Kidney epithelial cell (primary cell): ENCODE measurements around the gene NAPB. TPM values are rescaled to one million over a fixed set of nuclear protein-coding genes. Genes with fewer than 3 reads are reported as not detected.
"Not testable (repeated sequence)": the region's sequence is repeated elsewhere in the genome, so short reads cannot be mapped to it uniquely, and the experiment has no call there.

Experiments
- DNase-seq: peaks from one replicate; pipeline ENCODE4 v3.0.0-alpha.2; 2010; ENCODE audit warnings: low read depth
- H3K27me3 ChIP-seq: 2 replicates; pipeline ENCODE4 v1.6.0; 2011; ENCODE audit warnings: low read length; ENCODE audit not compliant: control insufficient read depth, insufficient read depth
- H3K36me3 ChIP-seq: 2 replicates; pipeline ENCODE4 v1.5.1; 2011; ENCODE audit warnings: low read length; ENCODE audit not compliant: control insufficient read depth, insufficient read depth
- H3K4me3 ChIP-seq: 2 replicates; pipeline ENCODE4 v1.5.1; 2011; ENCODE audit warnings: low read depth, mild to moderate bottlenecking, control low read depth, low read length
- total RNA-seq: library from RNA; depleted of rRNA; stranded (reverse); fragments of >200 nt; gene quantifications from 2 replicates; pipeline ENCODE4 v1.2.3, GENCODE V29; 2015
- TF ChIP-seq, protein P1 (sequence below): IDR thresholded peaks from 2 replicates; pipeline ENCODE4 v1.5.1; 2011; ENCODE audit warnings: mild to moderate bottlenecking, moderate library complexity, low read length, control low read depth, inconsistent platforms; ENCODE audit not compliant: insufficient read depth, poor library complexity, severe bottlenecking

NAPB gene
- total RNA-seq, 1 donor from 2014 or later = 3.0 TPM

DNA sequence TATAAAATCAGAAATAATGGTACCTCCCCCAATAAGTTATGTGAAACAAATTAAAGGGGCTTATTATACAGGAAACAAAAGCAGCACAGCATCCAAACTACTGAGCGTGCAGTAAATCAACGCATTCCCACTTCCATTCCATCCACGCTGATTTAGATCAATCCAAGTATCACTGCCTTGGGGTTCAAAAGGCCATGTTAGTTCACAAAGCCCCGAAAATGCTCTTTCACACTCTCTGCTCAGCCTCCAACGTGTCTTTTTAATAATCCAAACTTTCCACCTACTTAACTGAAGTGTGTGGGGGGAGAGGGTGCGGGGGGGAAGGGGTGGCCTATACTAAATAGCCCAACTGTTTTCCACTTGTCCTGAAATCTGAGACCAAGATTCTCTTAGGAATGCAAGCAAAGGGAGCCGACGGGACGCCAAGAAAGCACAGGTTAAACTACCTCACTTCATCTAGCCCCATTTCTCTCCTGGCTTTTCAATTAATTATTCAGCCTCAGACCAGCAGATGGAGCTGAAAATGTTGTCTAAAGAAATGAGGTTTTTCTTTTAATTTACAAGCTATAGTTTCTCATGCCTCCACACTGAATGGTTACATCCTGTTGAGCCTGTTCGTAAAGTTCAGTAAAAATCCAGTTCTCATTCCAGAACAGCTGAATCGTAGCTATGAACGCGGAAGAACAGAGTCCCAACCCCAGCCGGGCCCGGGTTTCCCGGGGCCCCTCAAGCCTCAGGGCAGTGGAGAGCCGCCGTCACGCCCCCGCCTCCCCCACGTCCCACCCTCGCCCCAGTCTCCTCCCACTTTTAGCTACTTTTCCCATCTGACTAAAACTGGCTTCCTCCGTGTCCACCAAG lies 71.7 kb downstream of the NAPB start:
- peak; percentile 26 for DNase-seq
- TF ChIP-seq, protein P1, sequence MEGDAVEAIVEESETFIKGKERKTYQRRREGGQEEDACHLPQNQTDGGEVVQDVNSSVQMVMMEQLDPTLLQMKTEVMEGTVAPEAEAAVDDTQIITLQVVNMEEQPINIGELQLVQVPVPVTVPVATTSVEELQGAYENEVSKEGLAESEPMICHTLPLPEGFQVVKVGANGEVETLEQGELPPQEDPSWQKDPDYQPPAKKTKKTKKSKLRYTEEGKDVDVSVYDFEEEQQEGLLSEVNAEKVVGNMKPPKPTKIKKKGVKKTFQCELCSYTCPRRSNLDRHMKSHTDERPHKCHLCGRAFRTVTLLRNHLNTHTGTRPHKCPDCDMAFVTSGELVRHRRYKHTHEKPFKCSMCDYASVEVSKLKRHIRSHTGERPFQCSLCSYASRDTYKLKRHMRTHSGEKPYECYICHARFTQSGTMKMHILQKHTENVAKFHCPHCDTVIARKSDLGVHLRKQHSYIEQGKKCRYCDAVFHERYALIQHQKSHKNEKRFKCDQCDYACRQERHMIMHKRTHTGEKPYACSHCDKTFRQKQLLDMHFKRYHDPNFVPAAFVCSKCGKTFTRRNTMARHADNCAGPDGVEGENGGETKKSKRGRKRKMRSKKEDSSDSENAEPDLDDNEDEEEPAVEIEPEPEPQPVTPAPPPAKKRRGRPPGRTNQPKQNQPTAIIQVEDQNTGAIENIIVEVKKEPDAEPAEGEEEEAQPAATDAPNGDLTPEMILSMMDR = peak; percentile 32

DNA sequence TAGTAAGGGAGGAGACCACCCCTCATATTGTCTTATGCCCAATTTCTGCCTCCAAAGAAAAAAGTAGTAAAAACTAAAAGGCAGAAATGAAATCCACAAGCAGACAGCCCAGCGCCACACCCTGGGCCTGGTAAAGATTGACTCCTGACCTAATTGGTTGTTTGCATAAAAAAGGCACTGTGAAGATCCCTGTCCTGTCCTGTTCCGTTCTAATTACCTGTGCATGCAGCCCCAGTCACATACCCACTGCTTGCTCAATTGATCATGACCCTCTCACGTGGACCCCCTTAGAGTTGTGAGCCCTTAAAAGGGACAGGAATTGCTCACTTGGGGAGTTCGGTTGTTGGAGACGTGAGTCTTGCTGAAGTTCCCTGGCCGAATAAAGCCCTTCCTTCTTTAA lies 72.8 kb downstream of the NAPB start:
- not testable (repeated sequence) for H3K27me3 ChIP-seq, H3K36me3 ChIP-seq, H3K4me3 ChIP-seq, DNase-seq

More for the DNA sequence above, 71.7 kb downstream of the NAPB start:
- H3K4me3 ChIP-seq = peak overlapping the region; percentile 87
- H3K36me3 ChIP-seq = no peaks in the 10 kb centered on the region
- no peaks in the 10 kb centered on the region for H3K27me3 ChIP-seq

DNA sequence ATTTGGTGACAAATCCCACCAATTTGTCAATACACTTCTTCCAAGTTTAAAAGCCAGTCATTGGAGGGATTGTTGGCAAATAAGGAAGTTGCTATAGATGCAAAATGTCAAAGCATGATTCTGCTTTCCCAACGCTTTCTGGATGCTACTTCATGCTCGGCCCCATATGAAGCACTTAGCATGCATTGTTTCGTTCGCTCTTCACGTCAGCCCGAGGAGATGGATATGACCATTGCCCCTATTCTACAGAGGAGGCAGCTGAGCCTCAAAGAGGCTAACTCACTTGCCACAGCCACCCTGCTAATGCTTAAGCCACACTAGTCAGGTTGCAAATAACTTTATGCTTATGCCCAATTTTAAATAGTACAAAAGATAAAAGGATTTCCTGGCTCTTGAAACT lies 73.5 kb downstream of the NAPB start:
- no peaks in the 10 kb centered on the region for H3K36me3 ChIP-seq
- no peak for DNase-seq
- no peaks in the 10 kb centered on the region for H3K27me3 ChIP-seq
- TF ChIP-seq, protein P1 = no peak
- no peak overlapping the region for H3K4me3 ChIP-seq

DNA sequence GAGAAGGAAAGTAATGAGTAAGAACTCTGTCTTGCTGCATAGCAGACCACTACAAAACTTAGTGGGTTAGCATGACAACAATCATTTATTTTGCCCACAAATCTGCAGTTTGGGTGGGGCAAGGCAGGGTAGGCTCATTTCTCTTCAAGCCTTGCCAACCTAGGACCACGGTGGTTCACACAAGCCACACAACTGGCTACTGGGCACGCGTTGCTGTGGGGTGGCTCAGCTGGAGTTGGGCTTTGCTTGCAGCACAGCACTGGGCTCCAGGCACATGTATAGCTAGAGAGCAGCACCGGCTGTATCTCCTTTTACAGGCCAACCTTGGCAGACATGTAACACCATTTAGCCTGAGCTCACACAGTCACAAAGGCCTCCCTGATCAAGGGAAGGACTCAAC lies 75.3 kb downstream of the NAPB start:
- H3K36me3 ChIP-seq = no peaks in the 10 kb centered on the region
- no peak for DNase-seq
- H3K27me3 ChIP-seq = no peaks in the 10 kb centered on the region
- no peak overlapping the region for H3K4me3 ChIP-seq
- TF ChIP-seq, protein P1 = no peak

DNA sequence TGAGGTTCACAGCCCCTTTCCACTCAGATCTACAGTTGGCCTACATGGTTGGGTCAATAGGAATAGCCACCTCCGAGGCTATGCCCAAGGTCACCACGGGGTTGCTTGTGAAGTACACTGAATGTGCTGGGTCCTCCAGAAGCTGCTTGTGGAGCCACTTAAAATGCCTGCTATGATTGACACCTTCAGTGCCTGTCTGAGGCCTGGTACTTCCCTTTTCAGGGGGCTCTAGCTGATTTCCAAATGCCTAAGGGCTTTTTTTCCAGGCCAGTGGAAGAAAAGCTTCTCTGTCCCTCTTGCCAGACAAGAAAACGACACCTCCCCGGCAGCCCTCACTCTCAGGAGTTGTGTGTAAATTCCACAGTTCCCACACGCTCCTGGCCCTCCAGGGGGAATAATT lies 77.0 kb downstream of the NAPB start:
- TF ChIP-seq, protein P1 = no peak
- Histone ChIP-seq H3K27me3 (no peaks in the 10 kb centered on the region), H3K4me3 (no peak overlapping the region), H3K36me3 (no peaks in the 10 kb centered on the region)
- DNase-seq = no peak

DNA sequence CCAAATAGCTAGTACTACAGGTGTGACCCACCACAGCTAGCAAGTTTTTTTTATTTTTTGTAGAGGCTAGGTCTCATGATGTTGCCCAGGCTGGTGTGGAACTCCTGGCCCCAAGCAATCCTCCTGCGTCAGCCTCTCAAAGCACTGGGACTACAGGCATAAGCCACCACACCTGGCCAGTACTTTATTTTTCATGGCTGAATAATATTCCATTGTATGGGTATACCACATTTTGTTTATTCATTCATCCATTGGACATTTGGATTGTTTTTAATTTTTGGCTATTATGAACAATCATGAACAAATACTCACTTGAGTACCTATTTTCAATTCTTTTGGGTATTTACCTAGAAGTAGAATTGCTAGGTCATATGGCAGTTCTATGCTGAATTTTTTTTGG lies 77.7 kb downstream of the NAPB start:
- DNase-seq = no peak
- H3K4me3 ChIP-seq = no peak overlapping the region
- H3K27me3 ChIP-seq = no peaks in the 10 kb centered on the region
- TF ChIP-seq, protein P1 = no peak
- no peaks in the 10 kb centered on the region for H3K36me3 ChIP-seq
